Lung (tissue), 12 donors: Measurements from ENCODE around the gene FAM168B. TPM values are rescaled to one million over a fixed set of nuclear protein-coding genes. Genes with fewer than 3 reads are reported as not detected.

Source experiments
- ATAC-seq: fragments of 200-7000 bp; cut with Tn5 transposase; one replicate; pipeline ENCODE4 v1.9.1; 2020; ENCODE audit warnings: moderate number of reproducible peaks; ENCODE audit not compliant: insufficient read depth, low FRiP score
- DNase-seq, 3 donors: peaks; one replicate each; pipeline ENCODE4 v3.0.0-alpha.2; 2013 to 2017
- H3K27ac ChIP-seq, 2 donors: one replicate each; pipeline ENCODE4 v1.5.1; 2013; ENCODE audit warnings: mild to moderate bottlenecking in 2 of 2, moderate library complexity in 2 of 2, control low read depth in 1 of 2, inconsistent platforms in 1 of 2, low read depth in 1 of 2, low read length in 1 of 2
- H3K27me3 ChIP-seq, 3 donors: one replicate each; pipeline ENCODE4 v1.5.1; 2013; ENCODE audit warnings: low read length in 2 of 3; ENCODE audit not compliant: control insufficient read depth in 3 of 3, insufficient read depth in 3 of 3
- H3K36me3 ChIP-seq, 4 donors: one replicate each; pipeline ENCODE4 v1.5.1; 2013; ENCODE audit warnings: low read length in 4 of 4, mild to moderate bottlenecking in 1 of 4, moderate library complexity in 1 of 4; ENCODE audit not compliant: control insufficient read depth in 4 of 4, insufficient read depth in 4 of 4
- H3K4me1 ChIP-seq, 5 donors: one replicate each; pipeline ENCODE4 v1.5.1; 2013; ENCODE audit warnings: low read length in 5 of 5, mild to moderate bottlenecking in 2 of 5, moderate library complexity in 1 of 5; ENCODE audit not compliant: control insufficient read depth in 5 of 5, insufficient read depth in 5 of 5
- H3K4me3 ChIP-seq: one replicate; pipeline ENCODE4 v1.5.1; 2013; ENCODE audit warnings: mild to moderate bottlenecking, control low read depth, moderate library complexity
- H3K9ac ChIP-seq, 2 donors: one replicate each; pipeline ENCODE4 v1.5.1; 2013; ENCODE audit warnings: low read length in 2 of 2, control low read depth in 1 of 2; ENCODE audit not compliant: insufficient read depth in 1 of 2
- H3K9me3 ChIP-seq, 4 donors: one replicate each; pipeline ENCODE4 v1.5.1; 2013; ENCODE audit warnings: low read length in 3 of 4, mild to moderate bottlenecking in 1 of 4, moderate library complexity in 1 of 4; ENCODE audit not compliant: control insufficient read depth in 4 of 4, insufficient read depth in 3 of 4
- CTCF ChIP-seq: IDR thresholded peaks from 2 replicates; pipeline ENCODE4 v1.5.1; 2012; ENCODE audit warnings: mild to moderate bottlenecking; ENCODE audit errors: control extremely low read depth, extremely low read depth
- WGBS, 2 donors: extraction: QIAGEN DNeasy Blood & Tissue Kit; methylation state at CpG; one replicate each; pipeline ENCODE4 v1.1.7; 2013; 5-methylcytosine and 5-hydroxymethylcytosine counted together
- polyA plus RNA-seq, 2 donors: library from polyadenylated mRNA; stranded (reverse); fragments of 200-250 nt; gene quantifications; one replicate each; pipeline ENCODE4 v1.2.1, GENCODE V29; 2013
- total RNA-seq, 2 donors: library from RNA; depleted of rRNA in 1 of 2; stranded (reverse); fragments of >200 nt in 1 of 2; gene quantifications; one replicate each; pipeline ENCODE4 v1.2.1, GENCODE V29; 2014 to 2021
- donor health status: control.
- donor health status: control.
- donor health status: Bipolar disorder and iron deficiency.
- donor health status: healthy.
- donor health status: DM: yes; HTN: yes; CAD: no.

Gene FAM168B
- total and polyA plus RNA-seq, 4 donors = 20.4 to 79.7 (median 40.1) TPM

- Histone ChIP-seq H3K9me3 (peaks cover 0 to 2% (median 0%) of the 10 kb centered on the region in 4 donors), H3K27ac (no peak overlapping the region), H3K4me3 (no peak overlapping the region), H3K27me3 (peaks cover 8 to 39% (median 20%) of the 10 kb centered on the region in 3 donors), H3K36me3 (no peaks in the 10 kb centered on the region), H3K4me1 (peaks cover 0 to 6% (median 0%) of the 10 kb centered on the region in 5 donors), H3K9ac (no peak overlapping the region)
- 68 to 88% methylated on average over 1 of the region's 1 CpG for WGBS, 2 donors
- ATAC-seq = no peak
- TF ChIP-seq CTCF = no peak
- no peak for DNase-seq
These were observed 59.5 kb downstream of the FAM168B start for GRCh38 chr2:131033786-131034121.

- H3K27me3 ChIP-seq = peaks cover 8 to 33% (median 17%) of the 10 kb centered on the region in 3 donors
- 89% methylated on average over 4 of the region's 4 CpGs for WGBS, 2 donors
- H3K9ac ChIP-seq = no peak overlapping the region
- no peaks in the 10 kb centered on the region for H3K36me3 ChIP-seq
- DNase-seq (peak in 1 of 3 donors; percentile 11), ATAC-seq (no peak)
- H3K9me3 ChIP-seq = peaks cover 0 to 9% (median 0%) of the 10 kb centered on the region in 4 donors
- H3K27ac ChIP-seq = no peak overlapping the region
- no peak for TF ChIP-seq CTCF
- peaks cover 0 to 6% (median 0%) of the 10 kb centered on the region in 5 donors for H3K4me1 ChIP-seq
- no peak overlapping the region for H3K4me3 ChIP-seq
These were observed 60.8 kb downstream of the FAM168B start for GRCh38 chr2:131032393-131032836.

- no peak for TF ChIP-seq CTCF
- DNase-seq (no peak), ATAC-seq (no peak)
- H3K27me3 ChIP-seq = peaks cover 8 to 28% (median 17%) of the 10 kb centered on the region in 3 donors
- H3K9me3 ChIP-seq = peaks cover 0 to 9% (median 0%) of the 10 kb centered on the region in 4 donors
- H3K4me3 ChIP-seq = no peak overlapping the region
- peak overlapping the region in 1 of 2 donors; percentile 14 for H3K27ac ChIP-seq
- WGBS, 2 donors = 76 to 81% methylated on average over 9 of the region's 9 CpGs
- H3K36me3 ChIP-seq = no peaks in the 10 kb centered on the region
- no peak overlapping the region for H3K9ac ChIP-seq
- peaks cover 0 to 6% (median 0%) of the 10 kb centered on the region in 5 donors for H3K4me1 ChIP-seq
These were observed 61.4 kb downstream of the FAM168B start for GRCh38 chr2:131031875-131032274.

- H3K27ac ChIP-seq = peak overlapping the region in 1 of 2 donors; percentile 14
- WGBS, 2 donors = 62 to 79% methylated on average over 9 of the region's 9 CpGs
- H3K9ac ChIP-seq = no peak overlapping the region
- no peaks in the 10 kb centered on the region for H3K36me3 ChIP-seq
- DNase-seq = peak in 1 of 3 donors; percentile 12
- H3K4me3 ChIP-seq = no peak overlapping the region
- peaks cover 0 to 9% (median 0%) of the 10 kb centered on the region in 4 donors for H3K9me3 ChIP-seq
- ATAC-seq = no peak
- H3K4me1 ChIP-seq = peaks cover 0 to 6% (median 0%) of the 10 kb centered on the region in 5 donors
- TF ChIP-seq CTCF = no peak
- H3K27me3 ChIP-seq = peaks cover 8 to 23% (median 17%) of the 10 kb centered on the region in 3 donors
These were observed 61.8 kb downstream of the FAM168B start for GRCh38 chr2:131031431-131031841.
